ENCODE measurements around the gene UBTF. TPM values are rescaled to one million over a fixed set of nuclear protein-coding genes. Genes with fewer than 3 reads are reported as not detected.

Gene UBTF
- total RNA-seq, 2 experiments from 2014 or later: 107 to 110 TPM

DNA sequence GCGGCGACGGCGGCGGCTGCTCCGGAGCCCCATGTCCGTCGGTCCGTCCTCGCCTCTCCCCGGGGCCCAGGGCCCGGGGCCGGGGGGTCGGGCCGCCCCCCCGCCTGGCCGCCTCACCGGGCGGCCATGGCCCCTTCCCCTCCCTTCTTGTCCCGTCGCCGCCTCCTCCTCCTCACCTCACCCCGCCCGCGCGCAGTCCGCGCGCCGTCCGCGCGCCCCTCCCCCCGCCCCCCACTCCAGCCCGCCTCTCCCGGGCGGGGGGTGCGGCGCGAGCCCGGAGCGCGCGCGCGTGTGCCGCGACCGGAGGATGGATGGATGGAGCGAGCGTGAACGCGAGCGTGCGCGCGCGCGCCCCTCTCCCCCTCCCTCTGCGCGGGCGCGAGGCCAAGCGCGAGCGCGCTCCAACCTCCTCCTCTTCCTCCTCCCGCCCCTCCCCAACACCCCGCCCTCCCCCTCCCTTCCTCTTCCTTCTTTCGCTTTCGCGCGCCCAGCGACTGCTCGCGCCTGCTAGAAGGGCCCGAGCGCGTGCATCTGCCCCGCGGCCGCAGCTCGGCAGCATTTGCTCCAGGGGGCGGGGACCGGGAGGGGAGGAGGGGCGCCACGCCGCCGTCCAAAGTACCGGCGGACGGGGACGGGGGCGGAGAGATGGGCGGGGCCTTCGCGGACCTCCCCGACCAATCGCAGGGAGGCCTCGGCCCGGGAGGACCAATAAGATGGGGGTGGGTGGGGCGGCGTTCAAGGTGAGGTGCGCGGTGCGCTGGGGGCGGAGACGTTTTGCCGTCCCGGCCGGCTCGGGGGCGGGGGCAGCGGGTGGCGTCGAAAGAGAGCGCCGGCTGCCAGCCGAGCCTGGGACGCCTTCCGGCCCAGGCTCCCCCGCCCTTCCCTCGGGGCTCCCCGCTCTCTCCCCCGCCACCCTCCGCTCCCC, 19.7 kb downstream of the UBTF start, which contains the start of gene ATXN7L3:
TSS of gene ATXN7L3 (minus strand) at position 332 of the 925 bp plus-strand sequence. CDS start 1,814 bp downstream, outside the sequence.
- peaks cover 59% of the 10 kb centered on the region for H3K4me1 Mint-ChIP-seq
- peak within 1 kb of the TSS; percentile 95 for H3K27ac Mint-ChIP-seq
- no peaks in the 10 kb centered on the region for H3K27me3 Mint-ChIP-seq
- peak; percentile 100 for DNase-seq
- CTCF ChIA-PET: interaction anchor here (0.8 to 3.0 kb wide), 3 partner anchors 10 to 17 kb away, joined by 4 to 27 read pairs (median 21); partner anchors contain the start of gene TMUB2
- POLR2A ChIA-PET: interaction anchor here (1.0 to 25.4 kb wide), 7 partner anchors 13 to 164 kb away, joined by 3 to 504 read pairs (median 6); partner anchors contain the start of genes FAM171A2, HDAC5, TMUB2 and UBTF
- H3K4me3 Mint-ChIP-seq: peak within 1 kb of the TSS; percentile 90
- peaks cover 32% of the 10 kb centered on the region for H3K36me3 Mint-ChIP-seq (ENCODE audit: low read depth)
- H3K9me3 Mint-ChIP-seq: no peaks in the 10 kb centered on the region

DNA sequence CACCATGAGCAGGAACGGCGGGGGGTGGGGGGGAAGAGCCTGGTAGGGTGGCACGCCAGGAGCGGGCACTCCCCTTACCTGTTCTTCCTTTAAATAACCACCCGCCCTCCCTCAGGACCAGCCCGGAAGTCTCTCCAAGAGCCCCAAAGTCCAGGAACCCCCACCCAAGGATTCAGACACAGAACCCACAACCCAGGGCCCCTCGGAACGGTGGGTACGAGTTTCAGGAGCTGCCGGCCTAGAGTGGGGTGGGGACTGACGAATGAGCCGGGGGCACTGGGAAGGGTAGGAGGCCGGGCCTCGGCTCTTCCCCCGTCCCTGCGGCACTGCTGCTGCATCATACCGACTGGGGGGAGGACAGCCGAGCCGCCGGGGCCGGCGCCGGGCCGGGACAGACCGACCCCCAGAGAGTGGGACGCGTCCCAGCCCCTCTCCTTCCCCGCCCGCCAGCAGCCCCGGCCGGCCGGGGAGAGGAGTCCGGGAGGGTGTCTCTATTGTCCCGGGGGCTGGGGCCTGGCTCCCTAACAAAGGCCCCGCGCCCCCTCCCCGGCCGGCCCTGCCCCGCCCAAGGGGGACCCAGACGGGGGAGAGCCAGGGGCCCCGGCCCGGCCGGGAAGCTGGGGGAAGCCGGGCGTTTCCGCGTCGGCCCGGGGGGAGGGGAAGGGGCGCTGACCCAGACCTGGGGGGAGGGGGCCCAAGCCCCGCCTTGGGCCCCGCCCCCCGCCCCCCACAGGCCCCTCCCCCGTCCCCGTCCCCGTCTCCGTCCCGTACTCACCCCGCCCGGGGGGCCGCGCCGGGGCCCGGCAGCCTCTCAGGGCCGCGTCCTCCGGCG, 20.5 kb downstream of the UBTF start:
- ChIA-PET CTCF (interaction anchor here (1.4 to 2.8 kb wide), 4 partner anchors 11 to 132 kb away, joined by 5 to 25 read pairs (median 14); partner anchors contain the start of gene TMUB2), POLR2A (interaction anchor here (1.0 to 25.4 kb wide), 9 partner anchors 12 to 165 kb away, joined by 3 to 504 read pairs (median 6); partner anchors contain the start of genes FAM171A2, HDAC5, SLC25A39 and TMUB2)
- Mint-ChIP-seq H3K36me3 (ENCODE audit: low read depth) (peaks cover 41% of the 10 kb centered on the region), H3K27ac (peak overlapping the region; percentile 95), H3K9me3 (no peaks in the 10 kb centered on the region), H3K4me3 (peak overlapping the region; percentile 87), H3K27me3 (no peaks in the 10 kb centered on the region), H3K4me1 (peaks cover 51% of the 10 kb centered on the region)
- DNase-seq: peak; percentile 69

DNA sequence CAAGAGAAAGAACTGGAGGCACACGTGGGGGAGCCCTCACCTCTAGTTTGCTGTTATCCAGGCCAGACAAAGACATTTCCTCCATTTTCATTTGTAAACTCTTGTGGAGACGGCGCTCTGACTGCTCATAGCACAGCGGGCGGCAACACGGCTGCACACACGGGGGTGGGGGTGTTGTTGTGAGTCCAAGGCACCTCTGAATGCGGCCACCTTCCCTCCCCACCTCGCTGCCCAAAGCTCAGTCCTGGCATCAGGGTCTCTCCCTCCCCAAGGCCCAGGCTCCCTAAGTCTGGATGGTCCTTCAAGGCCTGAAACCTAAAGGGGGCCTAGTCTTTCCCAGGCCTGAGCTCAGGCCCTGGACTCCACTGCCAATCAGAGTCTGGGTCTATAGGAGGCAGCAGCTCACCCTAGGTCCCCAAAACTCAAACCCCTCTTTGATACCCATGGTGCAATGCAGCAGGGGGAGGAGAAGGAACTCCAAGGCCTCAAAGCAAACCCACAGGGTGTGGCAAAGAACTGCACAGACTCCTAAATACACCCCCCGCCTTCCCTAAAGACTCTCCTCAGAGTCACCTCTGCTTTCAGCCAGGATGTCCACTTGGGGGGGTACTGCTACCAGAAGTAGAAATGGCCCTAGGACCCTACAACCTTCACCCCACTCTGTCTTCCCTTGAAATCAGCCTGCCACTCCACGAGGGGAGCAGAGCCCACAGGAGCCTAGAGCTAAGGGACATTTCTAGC, 21.3 kb downstream of the UBTF start:
- CTCF ChIA-PET: interaction anchor here (1.0 to 2.8 kb wide), 6 partner anchors 11 to 148 kb away, joined by 3 to 25 read pairs (median 8); partner anchors contain the start of gene TMUB2
- Mint-ChIP-seq H3K4me3 (peak overlapping the region; percentile 87), H3K27ac (peak overlapping the region; percentile 95), H3K9me3 (no peaks in the 10 kb centered on the region), H3K36me3 (ENCODE audit: low read depth) (peaks cover 44% of the 10 kb centered on the region), H3K4me1 (peaks cover 43% of the 10 kb centered on the region), H3K27me3 (no peaks in the 10 kb centered on the region)
- POLR2A ChIA-PET: interaction anchor here (1.1 to 25.4 kb wide), 7 partner anchors 11 to 129 kb away, joined by 3 to 504 read pairs (median 8); partner anchors contain the start of genes HDAC5, SLC25A39, TMUB2 and UBTF
- peak; percentile 76 for DNase-seq

GRCh38 chr17:44197107-44197506, 22.4 kb downstream of the UBTF start:
- ChIA-PET POLR2A (interaction anchor here (6.2 to 25.4 kb wide), 2 partner anchors 10 to 17 kb away, joined by 127 to 504 read pairs; partner anchors contain the start of genes TMUB2 and UBTF), CTCF (interaction anchor here (1.0 to 2.8 kb wide), 5 partner anchors 10 to 149 kb away, joined by 3 to 25 read pairs (median 9); partner anchors contain the start of gene TMUB2)
- H3K9me3 Mint-ChIP-seq: no peaks in the 10 kb centered on the region
- peaks cover 44% of the 10 kb centered on the region for H3K36me3 Mint-ChIP-seq (ENCODE audit: low read depth)
- peaks cover 33% of the 10 kb centered on the region for H3K4me1 Mint-ChIP-seq
- no peaks in the 10 kb centered on the region for H3K27me3 Mint-ChIP-seq
- no peak overlapping the region for H3K4me3 Mint-ChIP-seq
- no peak for DNase-seq
- H3K27ac Mint-ChIP-seq: peak overlapping the region; percentile 95

DNA sequence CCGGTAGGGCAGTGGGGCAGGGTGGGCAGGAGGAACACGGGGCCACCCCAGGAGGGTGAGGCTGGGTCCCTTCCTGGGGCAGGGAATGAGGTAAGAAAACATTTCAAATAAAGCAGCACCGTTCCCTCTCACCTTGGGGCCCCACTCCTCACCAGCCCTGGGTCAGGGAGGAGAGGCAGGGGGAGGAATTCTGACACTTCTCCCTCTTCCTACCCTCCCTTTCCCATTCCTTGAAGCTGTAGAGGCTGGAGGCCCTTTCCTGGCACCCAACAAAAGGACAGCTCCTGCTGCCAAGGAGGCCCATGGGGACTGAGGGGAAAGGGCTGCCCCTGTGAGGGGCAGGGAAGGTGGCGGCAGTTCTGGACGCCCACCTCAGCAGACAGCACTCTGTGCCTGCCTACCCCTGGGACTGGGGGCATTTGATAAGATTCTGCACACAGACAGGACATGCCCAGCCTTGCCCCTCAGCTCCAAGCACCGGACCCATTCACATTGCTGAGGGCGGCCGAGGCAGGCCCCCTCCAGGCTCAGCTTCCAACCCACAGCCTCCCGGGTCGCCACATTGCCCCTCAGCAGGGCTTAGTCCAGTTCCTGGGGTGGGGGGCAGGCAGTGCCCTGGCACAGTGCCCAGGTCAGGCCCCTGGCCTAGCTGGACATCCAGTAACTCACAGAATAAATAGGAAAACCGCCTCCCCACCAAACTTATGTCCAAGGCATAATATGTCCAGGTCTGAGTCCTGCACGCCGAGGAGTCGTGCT, 26.0 kb downstream of the UBTF start:
- no peak for DNase-seq
- Mint-ChIP-seq H3K27ac (no peak overlapping the region), H3K36me3 (ENCODE audit: low read depth) (peaks cover 65% of the 10 kb centered on the region), H3K4me1 (peaks cover 36% of the 10 kb centered on the region), H3K9me3 (no peaks in the 10 kb centered on the region), H3K27me3 (no peaks in the 10 kb centered on the region), H3K4me3 (no peak overlapping the region)
- CTCF ChIA-PET: no interaction called here
- POLR2A ChIA-PET: interaction anchor here (25.4 kb wide), 1 partner anchor 21 kb away, joined by 504 read pairs; the partner anchor contains the start of gene UBTF

DNA sequence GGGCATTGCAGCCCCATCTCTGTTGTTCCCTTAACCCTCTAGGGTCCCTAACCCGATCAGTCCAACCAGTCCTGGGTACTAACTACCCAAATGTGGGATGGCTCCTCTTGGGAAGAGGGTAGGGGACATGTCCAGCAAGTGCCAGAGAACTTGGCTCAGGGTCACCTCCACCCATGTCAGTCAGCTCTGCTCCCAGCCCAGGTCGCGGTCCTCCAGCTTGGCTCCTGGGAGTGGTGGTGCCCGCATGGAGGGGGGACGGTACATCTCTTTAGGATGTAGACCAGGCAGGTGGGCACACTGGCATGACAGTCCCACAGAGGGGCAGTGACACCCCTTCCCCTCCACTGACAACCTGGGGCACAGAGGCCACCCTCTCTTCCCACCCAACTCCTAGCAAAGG, 26.7 kb downstream of the UBTF start:
- H3K4me1 Mint-ChIP-seq: peaks cover 37% of the 10 kb centered on the region

DNA sequence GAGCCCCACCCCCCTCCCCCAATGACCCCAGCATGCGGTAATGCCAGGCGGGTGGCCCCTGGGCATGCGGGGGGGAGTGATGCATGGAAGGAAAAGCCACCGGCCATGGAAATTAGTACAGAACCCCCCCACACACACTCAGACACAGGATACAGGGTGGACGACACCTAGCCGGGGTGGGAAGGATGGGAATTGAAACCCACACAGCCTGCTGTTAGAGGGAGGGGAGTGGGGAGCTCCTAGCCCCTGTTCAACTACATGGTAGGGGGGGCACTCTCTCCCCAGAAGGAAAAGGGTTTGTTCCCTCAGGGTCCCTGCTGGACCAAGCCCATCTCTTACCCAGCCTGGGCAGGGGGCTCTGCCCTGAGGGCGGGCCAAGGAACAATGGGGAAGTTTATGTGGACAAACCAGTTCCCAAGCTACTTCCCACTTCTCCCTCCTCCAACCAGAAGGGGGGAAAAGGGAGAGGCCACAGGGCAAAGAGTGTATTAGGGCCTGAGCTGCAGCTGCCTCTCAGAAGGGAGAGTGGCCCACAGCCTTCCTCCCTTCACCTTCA, 27.5 kb downstream of the UBTF start:
- no peaks in the 10 kb centered on the region for H3K27me3 Mint-ChIP-seq
- POLR2A ChIA-PET: interaction anchor here (1.0 to 25.4 kb wide), 2 partner anchors 21 to 22 kb away, joined by 3 to 504 read pairs; partner anchors contain the start of gene UBTF
- no peak overlapping the region for H3K27ac Mint-ChIP-seq
- peaks cover 52% of the 10 kb centered on the region for H3K36me3 Mint-ChIP-seq (ENCODE audit: low read depth)
- H3K9me3 Mint-ChIP-seq: no peaks in the 10 kb centered on the region
- H3K4me1 Mint-ChIP-seq: peaks cover 31% of the 10 kb centered on the region
- no peak overlapping the region for H3K4me3 Mint-ChIP-seq
- no peak for DNase-seq
- CTCF ChIA-PET: no interaction called here

More for the DNA sequence above, 26.7 kb downstream of the UBTF start:
- Mint-ChIP-seq H3K4me3 (no peak overlapping the region), H3K36me3 (ENCODE audit: low read depth) (peaks cover 57% of the 10 kb centered on the region), H3K27ac (no peak overlapping the region), H3K27me3 (no peaks in the 10 kb centered on the region), H3K9me3 (no peaks in the 10 kb centered on the region)
- ChIA-PET POLR2A (interaction anchor here (25.4 kb wide), 1 partner anchor 21 kb away, joined by 504 read pairs; the partner anchor contains the start of gene UBTF), CTCF (no interaction called here)
- DNase-seq: no peak

GRCh38 chr17:44191369-44191768, 28.1 kb downstream of the UBTF start:
- POLR2A ChIA-PET: interaction anchor here (1.0 to 25.4 kb wide), 2 partner anchors 20 to 23 kb away, joined by 3 to 504 read pairs; partner anchors contain the start of gene UBTF
- Mint-ChIP-seq H3K27ac (no peak overlapping the region), H3K27me3 (no peaks in the 10 kb centered on the region), H3K9me3 (no peaks in the 10 kb centered on the region), H3K4me1 (peaks cover 28% of the 10 kb centered on the region), H3K4me3 (no peak overlapping the region), H3K36me3 (ENCODE audit: low read depth) (peaks cover 50% of the 10 kb centered on the region)
- CTCF ChIA-PET: interaction anchor here (0.9 kb wide), 1 partner anchor 19 kb away, joined by 3 read pairs; no protein-coding TSS in a partner anchor
- no peak for DNase-seq

DNA sequence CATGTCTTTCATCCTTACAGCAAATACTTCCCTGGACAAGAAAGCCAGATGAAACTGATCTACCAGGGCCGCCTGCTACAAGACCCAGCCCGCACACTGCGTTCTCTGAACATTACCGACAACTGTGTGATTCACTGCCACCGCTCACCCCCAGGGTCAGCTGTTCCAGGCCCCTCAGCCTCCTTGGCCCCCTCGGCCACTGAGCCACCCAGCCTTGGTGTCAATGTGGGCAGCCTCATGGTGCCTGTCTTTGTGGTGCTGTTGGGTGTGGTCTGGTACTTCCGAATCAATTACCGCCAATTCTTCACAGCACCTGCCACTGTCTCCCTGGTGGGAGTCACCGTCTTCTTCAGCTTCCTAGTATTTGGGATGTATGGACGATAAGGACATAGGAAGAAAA, 29.0 kb downstream of the UBTF start:
- Mint-ChIP-seq H3K27ac (no peak overlapping the region), H3K4me3 (no peak overlapping the region), H3K27me3 (no peaks in the 10 kb centered on the region), H3K4me1 (peaks cover 27% of the 10 kb centered on the region), H3K36me3 (ENCODE audit: low read depth) (peaks cover 45% of the 10 kb centered on the region), H3K9me3 (no peaks in the 10 kb centered on the region)
- CTCF ChIA-PET: interaction anchor here (0.9 kb wide), 1 partner anchor 20 kb away, joined by 3 read pairs; no protein-coding TSS in a partner anchor
- DNase-seq: no peak
- POLR2A ChIA-PET: interaction anchor here (25.4 kb wide), 1 partner anchor 24 kb away, joined by 504 read pairs; the partner anchor contains the start of gene UBTF

DNA sequence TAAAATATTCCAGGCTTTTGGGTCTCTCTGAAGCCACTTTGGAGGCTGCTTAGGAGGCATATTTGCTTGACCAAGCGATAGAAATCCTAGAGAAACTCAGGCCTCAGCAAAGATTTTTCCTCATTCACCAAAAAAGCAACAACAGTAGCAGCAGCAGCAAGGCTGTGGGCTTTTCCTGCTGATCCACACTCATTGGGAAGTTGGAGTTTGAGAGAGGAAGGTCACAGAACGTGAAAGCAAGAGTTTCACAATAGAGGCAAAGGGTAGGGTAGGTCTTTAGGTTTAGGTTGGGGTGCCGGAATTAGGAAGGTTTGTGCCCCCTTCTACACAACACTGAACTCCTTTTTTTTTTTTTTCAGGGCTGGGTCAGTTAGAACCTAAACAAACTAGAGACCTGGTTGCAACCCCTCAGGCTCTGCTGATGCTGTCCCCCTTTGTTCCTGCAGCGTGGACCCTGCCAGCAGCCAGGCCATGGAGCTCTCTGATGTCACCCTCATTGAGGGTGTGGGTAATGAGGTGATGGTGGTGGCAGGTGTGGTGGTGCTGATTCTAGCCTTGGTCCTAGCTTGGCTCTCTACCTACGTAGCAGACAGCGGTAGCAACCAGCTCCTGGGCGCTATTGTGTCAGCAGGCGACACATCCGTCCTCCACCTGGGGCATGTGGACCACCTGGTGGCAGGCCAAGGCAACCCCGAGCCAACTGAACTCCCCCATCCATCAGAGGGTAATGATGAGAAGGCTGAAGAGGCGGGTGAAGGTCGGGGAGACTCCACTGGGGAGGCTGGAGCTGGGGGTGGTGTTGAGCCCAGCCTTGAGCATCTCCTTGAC, 30.7 kb downstream of the UBTF start:
- no peak for DNase-seq
- Mint-ChIP-seq H3K4me3 (peak overlapping the region; percentile 100), H3K27ac (peak overlapping the region; percentile 95), H3K9me3 (no peaks in the 10 kb centered on the region), H3K27me3 (no peaks in the 10 kb centered on the region), H3K36me3 (ENCODE audit: low read depth) (peaks cover 32% of the 10 kb centered on the region), H3K4me1 (peaks cover 40% of the 10 kb centered on the region)
- ChIA-PET CTCF (interaction anchor here (3.6 to 5.0 kb wide), 2 partner anchors 10 to 22 kb away, joined by 21 to 35 read pairs; partner anchors contain the start of gene ATXN7L3), POLR2A (interaction anchor here (1.0 to 25.4 kb wide), 6 partner anchors 11 to 66 kb away, joined by 3 to 504 read pairs (median 23); partner anchors contain the start of genes ATXN7L3, HDAC5 and UBTF)

All from activated CD4-positive, alpha-beta memory T cell treated with anti-CD3 and anti-CD28 coated beads, Interleukin-2, amount 10 ng/mL, durations not matched to agents 7 days and 5 days (primary cell).